Stimulated activated CD8-positive, alpha-beta memory T cell treated with anti-CD3 and anti-CD28 coated beads, Interleukin-15, amount 100 ng/mL, for 4 hours (primary cell): ENCODE results near the gene UBA1.

Experiments
- DNase-seq, 2 donors: peaks; one replicate each; pipeline ENCODE4 v3.0.0-alpha.2; 2020; ENCODE audit warnings: low read depth in 2 of 2

Gene UBA1

GRCh38 chrX:47169726-47170515 is 23.7 kb upstream of the UBA1 start:
- no peak for DNase-seq

GRCh38 chrX:47170861-47171692 is 22.6 kb upstream of the UBA1 start:
- DNase-seq: no peak

DNA sequence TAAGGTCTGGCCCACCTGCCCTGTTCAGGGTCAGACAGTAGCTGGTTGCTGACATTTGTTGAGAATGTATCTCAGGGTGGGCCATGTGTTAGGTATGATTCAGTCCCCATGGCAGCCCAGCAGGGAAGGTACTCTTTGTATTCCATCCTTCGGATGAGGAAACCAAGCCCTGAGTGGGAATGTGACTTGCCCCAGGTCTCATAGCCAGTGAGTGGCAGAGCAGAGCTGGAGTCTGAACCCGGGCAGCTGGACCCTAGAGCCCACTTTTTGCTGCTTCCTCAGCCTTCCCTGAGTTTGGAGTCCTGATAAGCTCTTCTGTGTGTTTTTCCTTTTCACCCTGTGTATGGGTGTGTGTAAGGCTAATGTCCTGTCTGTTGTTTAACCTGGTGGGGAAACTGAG is 21.6 kb upstream of the UBA1 start:
- no peak for DNase-seq

DNA sequence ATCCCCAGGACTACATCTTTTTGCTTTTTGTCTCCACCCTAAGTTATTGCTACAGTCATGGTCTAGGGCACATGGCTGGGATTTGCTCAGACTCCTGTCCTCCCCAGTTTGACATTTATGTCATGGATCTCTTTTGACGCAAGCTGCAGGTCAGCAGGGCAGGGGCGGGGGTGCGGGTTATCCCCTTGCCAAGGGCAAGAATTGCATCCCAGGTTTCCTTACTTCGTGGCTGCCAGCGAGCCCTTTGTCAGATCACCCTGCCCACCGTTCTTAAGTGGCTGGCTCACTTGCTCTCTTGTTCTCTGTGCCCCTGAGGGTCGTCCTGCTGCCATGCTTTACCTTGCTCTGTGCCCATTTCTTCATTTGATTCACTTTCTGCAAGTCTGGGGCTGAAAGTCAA is 21.1 kb upstream of the UBA1 start:
- DNase-seq: no peak

DNA sequence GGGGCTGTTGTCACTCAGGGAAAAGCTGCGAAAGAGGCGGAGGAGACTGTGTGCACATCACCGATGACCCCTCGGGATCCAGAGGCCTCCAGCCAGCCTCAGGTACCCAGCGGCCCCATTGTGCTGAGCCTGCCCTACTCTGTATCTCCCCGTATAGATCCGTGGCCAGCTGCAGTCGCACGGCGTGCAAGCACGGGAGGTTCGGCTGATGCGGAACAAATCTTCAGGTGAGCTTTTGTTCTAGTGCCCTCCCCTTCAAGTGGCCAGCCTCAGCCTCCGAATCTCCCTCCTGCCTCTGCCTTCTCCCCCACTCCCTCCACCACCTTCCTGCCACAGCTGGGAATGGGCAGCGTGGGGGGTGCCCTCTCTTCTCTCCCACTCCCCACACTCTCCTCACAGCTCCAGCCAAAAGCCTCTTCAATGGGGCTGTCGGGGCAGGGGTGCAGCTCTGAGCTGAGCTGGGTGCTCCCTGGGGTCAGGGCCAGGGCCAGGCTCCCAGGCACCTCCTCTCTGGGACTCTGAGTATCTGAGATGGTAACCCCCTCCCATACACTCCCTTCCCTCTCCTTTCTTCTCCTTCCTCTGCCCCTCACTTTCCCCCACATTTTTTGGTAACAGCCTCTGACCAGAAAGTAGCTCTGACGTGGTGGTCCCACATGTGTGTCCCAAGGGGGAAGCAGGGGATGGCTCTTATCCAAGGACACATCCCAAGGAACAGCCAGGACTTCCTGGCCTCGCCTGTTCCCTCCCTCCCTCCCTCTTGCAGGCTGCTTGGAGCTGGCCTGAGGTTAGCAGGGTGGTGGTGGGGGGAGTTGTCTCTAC is 20.4 kb upstream of the UBA1 start:
- no peak for DNase-seq

DNA sequence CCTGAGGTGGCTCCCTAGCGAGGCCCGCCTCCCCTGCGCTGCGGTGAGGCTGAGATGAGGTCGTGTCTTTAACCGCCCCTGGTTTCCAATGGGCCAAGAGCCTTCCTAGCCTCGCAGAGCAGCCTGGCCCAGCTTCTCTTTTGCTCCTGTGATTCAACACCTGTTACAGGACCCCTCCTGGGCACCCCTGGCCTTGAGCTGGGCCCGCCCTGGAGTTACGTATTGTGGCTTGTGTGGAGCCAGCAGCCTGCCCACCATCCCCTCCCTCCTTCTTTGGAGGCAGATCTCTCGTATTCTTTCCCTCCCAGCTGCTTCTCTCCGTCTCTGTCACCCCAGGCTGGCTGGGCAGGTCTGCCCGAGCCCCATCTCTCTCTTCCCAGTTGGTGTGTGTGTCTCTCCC is 19.3 kb upstream of the UBA1 start:
- no peak for DNase-seq

GRCh38 chrX:47174846-47175587 is 18.6 kb upstream of the UBA1 start:
- DNase-seq: no peak

GRCh38 chrX:47175588-47175980 is 18.0 kb upstream of the UBA1 start:
- no peak for DNase-seq

DNA sequence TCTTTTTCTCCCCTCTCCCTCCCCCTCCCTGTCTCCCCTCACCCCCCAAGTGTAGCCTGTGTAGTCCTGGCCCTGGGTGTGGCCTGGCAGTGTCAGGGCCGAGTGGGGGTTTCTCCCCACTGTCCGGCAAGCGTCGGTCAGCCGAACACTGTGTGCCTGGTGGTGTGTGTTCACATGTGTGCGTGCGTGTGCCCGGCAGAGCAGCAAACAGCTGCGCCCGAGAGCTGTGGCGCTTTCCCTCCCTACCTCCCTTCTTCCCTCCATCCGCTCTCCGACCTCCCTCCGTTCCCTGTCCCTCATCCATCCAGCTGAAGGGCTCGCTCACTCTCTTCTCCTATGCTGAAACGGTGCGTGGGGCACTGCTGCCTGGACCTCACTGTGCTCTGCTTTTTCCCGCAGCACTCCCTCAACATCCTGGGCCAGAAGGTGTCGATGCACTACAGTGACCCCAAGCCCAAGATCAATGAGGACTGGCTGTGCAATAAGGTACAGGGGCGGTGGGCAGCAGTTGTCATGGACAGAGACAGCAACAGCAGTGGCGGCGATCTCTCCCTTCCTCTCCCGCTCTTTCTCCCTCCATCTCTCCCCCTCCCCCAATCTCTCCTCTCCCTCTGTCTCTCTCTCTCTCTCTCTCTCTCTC is 17.4 kb upstream of the UBA1 start:
- no peak for DNase-seq

GRCh38 chrX:47177079-47177478 is 16.6 kb upstream of the UBA1 start:
- no peak for DNase-seq

DNA sequence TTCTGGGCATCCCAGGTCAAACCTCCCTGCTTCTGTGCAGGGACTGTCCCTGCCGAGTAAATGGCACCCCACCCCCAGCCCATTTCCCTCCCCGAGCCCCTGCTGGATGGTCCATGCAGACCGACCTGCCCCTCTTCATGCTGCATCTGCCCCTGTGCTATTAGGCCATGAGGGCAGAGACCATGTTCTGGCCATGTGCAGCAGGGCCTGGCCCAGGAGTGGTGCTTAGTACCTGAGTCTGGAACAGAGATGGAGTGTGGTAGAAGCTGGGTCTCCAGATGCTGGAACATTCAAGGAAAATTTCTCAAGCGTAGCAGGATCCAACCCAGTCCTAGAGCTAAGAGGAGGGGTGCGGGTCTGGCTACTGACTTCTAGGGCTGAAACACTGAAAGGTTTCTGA is 15.3 kb upstream of the UBA1 start:
- no peak for DNase-seq

GRCh38 chrX:47179221-47179927 is 14.3 kb upstream of the UBA1 start:
- DNase-seq: no peak

GRCh38 chrX:47179928-47180255 is 13.7 kb upstream of the UBA1 start:
- DNase-seq: no peak

- no peak for DNase-seq
These were observed 13.3 kb upstream of the UBA1 start for GRCh38 chrX:47180346-47180745.

- DNase-seq: no peak
These were observed 12.3 kb upstream of the UBA1 start for GRCh38 chrX:47181301-47181700.

GRCh38 chrX:47182106-47182700 is 11.4 kb upstream of the UBA1 start:
- no peak for DNase-seq

GRCh38 chrX:47184486-47184885 is 9.1 kb upstream of the UBA1 start:
- no peak for DNase-seq

DNA sequence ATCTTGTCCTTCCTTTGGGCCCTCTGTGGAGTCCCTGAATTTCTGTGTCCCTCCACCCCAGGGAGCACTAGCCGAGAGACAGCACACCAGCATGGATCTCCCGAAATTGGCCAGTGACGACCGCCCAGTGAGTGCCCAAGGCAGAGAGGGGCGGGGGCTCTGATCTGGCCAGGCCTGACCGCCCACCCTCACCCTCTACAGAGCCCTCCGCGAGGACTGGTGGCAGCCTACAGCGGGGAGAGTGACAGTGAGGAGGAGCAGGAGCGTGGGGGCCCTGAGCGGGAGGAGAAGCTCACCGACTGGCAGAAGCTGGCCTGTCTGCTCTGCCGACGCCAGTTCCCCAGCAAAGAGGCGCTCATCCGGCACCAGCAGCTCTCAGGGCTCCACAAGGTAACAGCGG is 8.4 kb upstream of the UBA1 start:
- DNase-seq: no peak

DNA sequence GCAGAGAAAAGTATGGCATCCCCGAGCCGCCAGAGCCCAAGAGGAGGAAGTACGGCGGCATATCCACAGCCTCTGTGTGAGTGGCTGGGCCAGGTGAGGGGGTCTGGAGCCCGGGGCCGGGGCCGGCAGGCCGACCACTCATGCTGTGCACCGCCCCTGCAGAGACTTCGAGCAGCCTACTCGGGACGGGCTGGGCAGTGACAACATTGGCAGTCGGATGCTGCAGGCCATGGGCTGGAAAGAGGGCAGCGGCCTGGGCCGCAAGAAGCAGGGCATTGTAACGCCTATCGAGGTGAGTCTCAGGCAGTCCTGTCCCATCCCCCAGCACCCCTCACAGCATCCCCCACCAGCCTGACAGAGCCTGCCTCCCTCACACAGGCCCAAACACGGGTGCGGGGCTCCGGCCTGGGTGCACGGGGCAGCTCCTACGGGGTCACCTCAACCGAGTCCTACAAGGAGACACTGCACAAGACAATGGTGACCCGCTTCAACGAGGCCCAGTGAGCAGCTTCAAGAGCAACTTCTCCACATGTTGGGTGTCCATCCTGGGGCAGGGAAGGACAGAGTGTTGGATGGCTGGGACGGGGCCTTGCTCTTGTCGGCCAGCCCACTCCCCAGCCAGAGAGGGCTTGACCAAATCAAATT is 7.4 kb upstream of the UBA1 start:
- no peak for DNase-seq
